Measurements from ENCODE around the gene TXNDC12.
"Not testable (repeated sequence)": the region's sequence is repeated elsewhere in the genome, so short reads cannot be mapped to it uniquely, and the experiment has no call there.

Gene TXNDC12

GRCh38 chr1:52055066-52055865 lies at the start of gene TXNDC12:
Gene TXNDC12 (minus strand): TSS chr1:52055191. CDS start chr1:52055096, 95 bp downstream.
- DNase-seq (ENCODE audit: low spot score) = peak; percentile 54

GRCh38 chr1:52102336-52103013 lies 47.5 kb upstream of the TXNDC12 start:
- no peak for DNase-seq (ENCODE audit: low spot score)

- DNase-seq (ENCODE audit: low spot score) = no peak
Observed at GRCh38 chr1:52098139-52098871, 43.3 kb upstream of the TXNDC12 start.

- DNase-seq (ENCODE audit: low spot score) = no peak
Observed at GRCh38 chr1:52096216-52096615, 41.2 kb upstream of the TXNDC12 start.

GRCh38 chr1:52094300-52094699 lies 39.3 kb upstream of the TXNDC12 start:
- not testable (repeated sequence) for DNase-seq (ENCODE audit: low spot score)

- DNase-seq (ENCODE audit: low spot score) = not testable (repeated sequence)
Observed at GRCh38 chr1:52087892-52088291, 32.9 kb upstream of the TXNDC12 start.

- no peak for DNase-seq (ENCODE audit: low spot score)
Observed at GRCh38 chr1:52080014-52080415, 25.0 kb upstream of the TXNDC12 start.

GRCh38 chr1:52077277-52077676 lies 22.3 kb upstream of the TXNDC12 start:
- DNase-seq (ENCODE audit: low spot score) = not testable (repeated sequence)

- no peak for DNase-seq (ENCODE audit: low spot score)
Observed at GRCh38 chr1:52072291-52072690, 17.3 kb upstream of the TXNDC12 start.

- no peak for DNase-seq (ENCODE audit: low spot score)
Observed at GRCh38 chr1:52070704-52071103, 15.7 kb upstream of the TXNDC12 start.

- no peak for DNase-seq (ENCODE audit: low spot score)
Observed at GRCh38 chr1:52063192-52063591, 8.2 kb upstream of the TXNDC12 start.

GRCh38 chr1:52060822-52061221 lies 5.8 kb upstream of the TXNDC12 start:
- DNase-seq (ENCODE audit: low spot score) = no peak

- no peak for DNase-seq (ENCODE audit: low spot score)
Observed at GRCh38 chr1:52059888-52060287, 4.9 kb upstream of the TXNDC12 start.

- DNase-seq (ENCODE audit: low spot score) = no peak
Observed at GRCh38 chr1:52059321-52059720, 4.3 kb upstream of the TXNDC12 start.

GRCh38 chr1:52057876-52058415 lies 3.0 kb upstream of the TXNDC12 start:
- DNase-seq (ENCODE audit: low spot score) = no peak

GRCh38 chr1:52057255-52057654 lies 2.3 kb upstream of the TXNDC12 start:
- DNase-seq (ENCODE audit: low spot score) = no peak

- no peak for DNase-seq (ENCODE audit: low spot score)
Observed at GRCh38 chr1:52056937-52057231, 1.9 kb upstream of the TXNDC12 start.

GRCh38 chr1:52056163-52056936 lies 1.4 kb upstream of the TXNDC12 start, which contains the start of gene BTF3L4:
Gene BTF3L4 (plus strand): TSS chr1:52056295. CDS start chr1:52059848, 3,553 bp downstream.
- DNase-seq (ENCODE audit: low spot score) = peak; percentile 89

- no peak for DNase-seq (ENCODE audit: low spot score)
Observed at GRCh38 chr1:52055866-52056162, 823 bp upstream of the TXNDC12 start.

- DNase-seq (ENCODE audit: low spot score) = no peak
Observed at GRCh38 chr1:52054496-52055065, 410 bp downstream of the TXNDC12 start.

GRCh38 chr1:52053862-52054261 lies 1.1 kb downstream of the TXNDC12 start:
- no peak for DNase-seq (ENCODE audit: low spot score)

- not testable (repeated sequence) for DNase-seq (ENCODE audit: low spot score)
Observed at GRCh38 chr1:52049337-52049736, 5.7 kb downstream of the TXNDC12 start.
